K562 (cell line): Measurements from ENCODE around the gene DCAF7. TPM values are rescaled to one million over a fixed set of nuclear protein-coding genes. Genes with fewer than 3 reads are reported as not detected.

Experiments used
- ATAC-seq: fragments of 200-7000 bp; cut with Tn5 transposase; 3 replicates; pipeline ENCODE4 v1.9.1; 2020; ENCODE audit warnings: moderate library complexity
- BruUV-seq: library from RNA; stranded (reverse); fragments of 400-500 nt; replicated peaks from 2 replicates; lab custom pipeline; 2021; lab: Mats Ljungman, UMichigan
- CTCF ChIA-PET: fragments of 300-600 bp; formaldehyde crosslinking; extraction: SDS; loops from one replicate; lab custom pipeline; 2021; ENCODE audit warnings: low intra/inter-chr PET ratio; lab: Yijun Ruan, JAX
- POLR2A ChIA-PET: fragments of 300-600, 350-650 bp; sonication (Branson Sonifier 250); formaldehyde crosslinking; extraction: SDS; loops from one replicate; lab custom pipeline; 2021; ENCODE audit warnings: antibody characterized with exemption, inconsistent platforms; lab: Yijun Ruan, JAX
- DNase-seq, 4 experiments: peaks; one replicate each; pipeline versions ENCODE4 v3.0.0 to v3.0.0-alpha.2; 2011 to 2018; ENCODE audit warnings: low spot score in 3 of 4, mixed read lengths in 3 of 4; ENCODE audit errors: extremely low read depth in 1 of 4
- FAIRE-seq: peaks from 2 replicates; lab custom pipeline; 2011; peaks lifted over from hg19 to GRCh38; lab: Jason Lieb, UNC
- H2AFZ ChIP-seq: 2 replicates; pipeline ENCODE4 v1.6.0; 2011; ENCODE audit warnings: low read depth, low read length, control low read depth, inconsistent platforms
- H3K27ac ChIP-seq: fragments of 200-600 bp; 3 replicates; pipeline ENCODE4 v1.8.0; 2011; ENCODE audit warnings: low read depth, mild to moderate bottlenecking, control low read depth, inconsistent platforms, low read length, moderate library complexity, mixed read lengths; ENCODE audit errors: extremely low read depth
- H3K27me3 ChIP-seq, 2 experiments: fragments of 300-600 bp in 1 of 2; 2 replicates in 1 of 2; 3 replicates in 1 of 2; pipeline versions ENCODE4 v1.6.0 to v1.8.0; 2011; ENCODE audit warnings: inconsistent platforms in 2 of 2, low read length in 2 of 2, mild to moderate bottlenecking in 1 of 2, mixed read lengths in 1 of 2, moderate library complexity in 1 of 2; ENCODE audit not compliant: control insufficient read depth in 2 of 2, insufficient read depth in 2 of 2
- H3K36me3 ChIP-seq: fragments of 300-600 bp; 3 replicates; pipeline ENCODE4 v1.8.0; 2011; ENCODE audit warnings: mild to moderate bottlenecking, low read length, inconsistent platforms; ENCODE audit not compliant: control insufficient read depth, insufficient read depth
- H3K4me1 ChIP-seq, 2 experiments: fragments of 200-600 bp in 1 of 2; replicated peaks in 1 of 2; 2 replicates in 1 of 2; 3 replicates in 1 of 2; pipeline versions ENCODE4 v1.5.1 to v1.8.0; 2011; ENCODE audit warnings: inconsistent platforms in 2 of 2, low read length in 2 of 2, mild to moderate bottlenecking in 1 of 2, mixed read lengths in 1 of 2, moderate library complexity in 1 of 2; ENCODE audit not compliant: control insufficient read depth in 2 of 2, insufficient read depth in 2 of 2
- H3K4me2 ChIP-seq: 2 replicates; pipeline ENCODE4 v1.6.1; 2011; ENCODE audit warnings: low read length, control low read depth, inconsistent platforms, mixed read lengths; ENCODE audit not compliant: insufficient read depth
- H3K4me3 ChIP-seq: fragments of 200-600 bp; sonication (generic), shearing (Covaris generic); 2 replicates; pipeline ENCODE4 v1.5.1; 2016; ENCODE audit warnings: control low read depth, inconsistent platforms
- H3K79me2 ChIP-seq: fragments of 200-600 bp; 3 replicates; pipeline ENCODE4 v1.8.0; 2011; ENCODE audit warnings: low read length, inconsistent platforms; ENCODE audit not compliant: control insufficient read depth, insufficient read depth
- H3K9ac ChIP-seq, 2 experiments: 2 replicates each; pipeline versions ENCODE4 v1.6.0 to v1.6.1; 2011; ENCODE audit warnings: low read depth in 2 of 2, low read length in 2 of 2, control low read depth in 1 of 2, inconsistent platforms in 1 of 2, mild to moderate bottlenecking in 1 of 2, mixed read lengths in 1 of 2; ENCODE audit not compliant: insufficient read depth in 1 of 2
- H3K9me1 ChIP-seq: one replicate; pipeline ENCODE4 v1.6.0; 2011; ENCODE audit warnings: inconsistent platforms, mild to moderate bottlenecking, low read length, moderate library complexity; ENCODE audit not compliant: control insufficient read depth, insufficient read depth
- H3K9me3 ChIP-seq: replicated peaks from 2 replicates; pipeline ENCODE4 v1.5.1; 2011; ENCODE audit warnings: low read depth, low read length, inconsistent platforms; ENCODE audit not compliant: control insufficient read depth, insufficient read depth
- H4K20me1 ChIP-seq: replicated peaks from 2 replicates; pipeline ENCODE4 v1.6.1; 2011; ENCODE audit warnings: low read length, inconsistent platforms, mixed read lengths; ENCODE audit not compliant: control insufficient read depth, insufficient read depth
- BCOR ChIP-seq: fragments of 450-650 bp; IDR thresholded peaks from 2 replicates; pipeline ENCODE4 v1.6.1; 2016
- KDM1A ChIP-seq, 2 experiments: fragments of 450-650 bp; IDR thresholded peaks; 2 replicates each; pipeline ENCODE4 v1.6.1; 2016; ENCODE audit warnings: mild to moderate bottlenecking in 2 of 2
- RBM39 ChIP-seq: fragments of 200-400 bp; formaldehyde crosslinking; optimal IDR thresholded peaks from 2 replicates; pipeline ENCODE3; 2018; ENCODE audit warnings: low read depth, low read length
- ZFP36 ChIP-seq: fragments of 150-350 bp; IDR thresholded peaks from 2 replicates; pipeline ENCODE4 v1.6.1; 2018; ENCODE audit warnings: low read length, low read depth; ENCODE audit not compliant: partially characterized antibody
- ZFP91 ChIP-seq: sonication (generic); formaldehyde crosslinking; IDR thresholded peaks from 2 replicates; pipeline ENCODE4 v1.8.0; 2022; ENCODE audit warnings: mild to moderate bottlenecking, missing genetic modification reagents
- WGBS: fragments of 100-300 bp; shearing (Covaris generic); methylation state at CpG from one replicate; pipeline ENCODE4 v1.1.6; 2016; ENCODE audit warnings: low coverage, mixed read lengths; ENCODE audit not compliant: insufficient coverage; ENCODE audit errors: missing lambda C conversion rate; 5-methylcytosine and 5-hydroxymethylcytosine counted together
- in situ Hi-C: fragments of 300-500 bp; cut with MboI; formaldehyde crosslinking; loops from 4 replicates; pipeline ENCODE4 v1.15.0; 2018; ENCODE audit warnings: inconsistent platforms, mixed read lengths
- intact Hi-C: fragments of 100-400 bp; cut with micrococcal nuclease; formaldehyde crosslinking; loops from 2 replicates; pipeline ENCODE4 v1.14.2; 2022
- polyA plus RNA-seq, 8 experiments: library from polyadenylated mRNA; depleted of rRNA in 4 of 8; stranded (reverse) in 5 of 8; unstranded in 3 of 8; fragments of >200 nt; fragmentation: Nextera tagmentation in 2 of 8; fragmentation: Illumina TruSeq in 1 of 8; extraction: Ambion mirVana in 2 of 8; extraction: Trizol in 1 of 8; gene quantifications; 2 replicates each; pipeline versions ENCODE4 v1.2.1 to v1.2.3, GENCODE V29; 2011 to 2014; ENCODE audit warnings: inconsistent platforms in 1 of 8, missing spikeins in 1 of 8
- total RNA-seq, 7 experiments: library from RNA; depleted of rRNA in 6 of 7; stranded (reverse); fragments of >200 nt in 6 of 7; fragmentation: Illumina TruSeq in 2 of 7; extraction: Trizol in 2 of 7; gene quantifications; 2 replicates each; pipeline versions ENCODE4 v1.2.1 to v1.2.3, GENCODE V29; 2011 to 2021; ENCODE audit warnings: low replicate concordance in 1 of 7

The DCAF7 gene
- total and polyA plus RNA-seq, 9 of the 15 experiments (the other 6 are each of a cell fraction or from before 2014, with no cell fraction given): 30.8 to 123 (median 40.2) TPM

DNA sequence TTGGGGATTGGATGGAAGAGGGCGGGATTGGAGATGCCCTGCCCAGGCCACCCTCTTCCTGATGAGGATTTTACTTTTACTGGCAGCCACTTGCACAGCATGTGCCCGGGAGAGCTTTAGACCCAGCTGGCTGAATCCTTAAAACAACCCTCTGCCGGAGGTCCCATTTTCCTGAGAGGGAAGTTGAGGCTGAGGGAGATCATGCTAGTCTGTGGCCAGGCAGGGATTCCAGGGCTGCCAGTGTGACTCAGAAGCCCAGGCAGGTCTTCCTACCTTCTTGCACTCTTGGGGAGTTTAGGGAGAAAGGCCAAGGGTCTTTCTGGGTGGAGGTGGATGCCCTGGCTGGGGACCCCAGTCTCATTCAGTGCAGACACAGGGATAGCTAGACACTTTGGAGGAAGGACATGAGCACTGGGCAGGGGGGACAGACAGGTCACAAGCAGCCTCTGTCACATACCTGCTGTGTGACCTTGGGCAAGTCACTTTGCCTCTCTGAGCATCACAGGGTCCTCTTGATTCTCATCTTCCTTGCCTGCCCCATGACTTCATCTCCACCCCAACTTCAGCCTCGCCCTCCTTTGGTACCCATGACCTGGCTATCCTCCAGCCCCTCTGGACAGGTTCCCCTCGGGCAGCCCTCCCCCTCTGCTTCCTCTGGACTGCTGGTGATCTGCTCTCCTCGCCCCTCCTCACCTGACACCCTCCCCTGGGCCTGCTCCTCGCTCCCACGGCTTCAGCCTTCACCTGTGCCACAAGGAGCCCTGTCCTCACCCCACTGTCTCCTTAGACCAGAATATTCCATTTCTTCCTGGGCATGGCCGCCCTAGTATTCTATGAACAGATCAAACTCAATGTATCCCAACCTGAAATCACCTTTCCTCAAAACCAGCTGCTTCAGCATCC is 11.3 kb upstream of the DCAF7 start:
- peaks cover 0 to 24% of the 10 kb centered on the region in 2 experiments; a peak in 2 of 5 replicates for H3K4me1 ChIP-seq
- H3K4me2 ChIP-seq: no peak overlapping the region
- POLR2A ChIA-PET: interaction anchor here (0.5 to 0.9 kb wide), 2 partner anchors 9 to 11 kb away, joined by 3 read pairs; no protein-coding TSS in a partner anchor
- H3K27ac ChIP-seq: no peak overlapping the region
- 0 out of 2 replicates have a peak, but pooled peaks cover 5% of the 10 kb centered on the region for H4K20me1 ChIP-seq
- FAIRE-seq (no peak), ATAC-seq (no peak), DNase-seq (no peak)
- H3K79me2 ChIP-seq: no peaks in the 10 kb centered on the region
- WGBS: 7% methylated on average over 9 of the region's 9 CpGs
- CTCF ChIA-PET: no interaction called here
- no TSS peak for BruUV-seq
- H2AFZ ChIP-seq: no peak overlapping the region
- TF ChIP-seq ZFP91 (CRISPR knock-in tag) (no peak), BCOR (peak; percentile 54), KDM1A (IDR thresholded peaks at IDR 0.05) (0 out of 4 replicates have a peak, but pooled peaks of 1 of the 2 experiments have one; percentile 23), ZFP36 (peak; percentile 76), RBM39 (no peak)
- no peak overlapping the region; a peak in 1 of 4 replicates for H3K9ac ChIP-seq
- in situ Hi-C loops: no loop called here
- intact Hi-C loops: no loop called here
- no peaks in the 10 kb centered on the region for H3K9me3 ChIP-seq
- H3K4me3 ChIP-seq: no peak overlapping the region
- no peaks in the 10 kb centered on the region for H3K9me1 ChIP-seq
- no peaks in the 10 kb centered on the region for H3K36me3 ChIP-seq
- peaks cover 32 to 57% of the 10 kb centered on the region in 2 experiments; a peak in 4 of 5 replicates for H3K27me3 ChIP-seq
